NOMO-1 treated with dmso at 0.1 percent for 144 hours (cell line): ENCODE data around the gene CAPZB.
A peak's percentile ranks its signal among the peaks of the same experiment; 100 is the strongest.

Experiments used
- DNase-seq: peaks from one replicate; lab custom pipeline; 2025; ENCODE audit not compliant: unreplicated experiment; lab: John Stamatoyannopoulos, UW

Gene CAPZB

GRCh38 chr1:19352839-19353238 is 132.5 kb downstream of the CAPZB start:
- no peak for DNase-seq

GRCh38 chr1:19351873-19352272 is 133.5 kb downstream of the CAPZB start:
- no peak for DNase-seq

- DNase-seq: no peak
Observed at GRCh38 chr1:19350566-19350965, 134.8 kb downstream of the CAPZB start.

GRCh38 chr1:19349999-19350398 is 135.3 kb downstream of the CAPZB start:
- no peak for DNase-seq

GRCh38 chr1:19348441-19349198 is 136.7 kb downstream of the CAPZB start:
- no peak for DNase-seq

GRCh38 chr1:19347533-19348172 is 137.7 kb downstream of the CAPZB start:
- DNase-seq: peak; percentile 37

- no peak for DNase-seq
Observed at GRCh38 chr1:19346026-19346425, 139.3 kb downstream of the CAPZB start.

GRCh38 chr1:19345391-19345790 is 139.9 kb downstream of the CAPZB start:
- no peak for DNase-seq

- DNase-seq: no peak
Observed at GRCh38 chr1:19344831-19345230, 140.5 kb downstream of the CAPZB start.

- DNase-seq: no peak
Observed at GRCh38 chr1:19344372-19344810, 140.9 kb downstream of the CAPZB start.

GRCh38 chr1:19343617-19344350 is 141.6 kb downstream of the CAPZB start:
- no peak for DNase-seq

GRCh38 chr1:19342894-19343616 is 142.3 kb downstream of the CAPZB start:
- DNase-seq: no peak

- DNase-seq: no peak
Observed at GRCh38 chr1:19342062-19342750, 143.1 kb downstream of the CAPZB start.

- DNase-seq: peak; percentile 13
Observed at GRCh38 chr1:19341201-19342061, 143.9 kb downstream of the CAPZB start.

GRCh38 chr1:19340387-19340937 is 144.9 kb downstream of the CAPZB start:
- no peak for DNase-seq

- no peak for DNase-seq
Observed at GRCh38 chr1:19339214-19339861, 146.0 kb downstream of the CAPZB start.

GRCh38 chr1:19338323-19338762 is 147.0 kb downstream of the CAPZB start:
- DNase-seq: peak; percentile 93

GRCh38 chr1:19337289-19337688 is 148.1 kb downstream of the CAPZB start:
- no peak for DNase-seq

- no peak for DNase-seq
Observed at GRCh38 chr1:19336543-19336942, 148.8 kb downstream of the CAPZB start.
